Neural progenitor cell (in vitro differentiated cells): ENCODE results near the gene MME. TPM values are rescaled to one million over a fixed set of nuclear protein-coding genes. Genes with fewer than 3 reads are reported as not detected.
A peak's percentile ranks its signal among the peaks of the same experiment; 100 is the strongest.

Source experiments
- DNase-seq: peaks from one replicate; pipeline ENCODE4 v3.0.0-alpha.2; 2016; ENCODE audit warnings: low spot score
- H2AFZ ChIP-seq: fragments of 200-600 bp; sonication (generic); replicated peaks from 2 replicates; pipeline ENCODE4 v1.6.1; 2016; ENCODE audit warnings: antibody characterized with exemption
- H3F3A ChIP-seq: fragments of 200-600 bp; sonication (generic); 2 replicates; pipeline ENCODE4 v1.6.1; 2016; ENCODE audit warnings: antibody characterized with exemption, low read depth
- H3K27ac ChIP-seq: fragments of 200-600 bp; sonication (generic); 2 replicates; pipeline ENCODE4 v1.5.1; 2016; ENCODE audit warnings: mild to moderate bottlenecking
- H3K27me3 ChIP-seq: fragments of 200-600 bp; sonication (generic); 2 replicates; pipeline ENCODE4 v1.6.1; 2016; ENCODE audit warnings: mild to moderate bottlenecking, moderate library complexity
- H3K36me3 ChIP-seq: fragments of 200-600 bp; sonication (generic); 2 replicates; pipeline ENCODE4 v1.5.1; 2016
- H3K4me1 ChIP-seq: fragments of 200-600 bp; sonication (generic); 2 replicates; pipeline ENCODE4 v1.6.1; 2016; ENCODE audit warnings: mixed run types
- H3K4me2 ChIP-seq: fragments of 200-600 bp; sonication (generic); 2 replicates; pipeline ENCODE4 v1.6.1; 2016
- H3K4me3 ChIP-seq: fragments of 200-600 bp; sonication (generic); 2 replicates; pipeline ENCODE4 v1.5.1; 2016
- H3K79me2 ChIP-seq: fragments of 200-600 bp; sonication (generic); 2 replicates; pipeline ENCODE4 v1.6.1; 2016; ENCODE audit warnings: low read depth
- H3K9ac ChIP-seq: fragments of 200-600 bp; sonication (generic); 2 replicates; pipeline ENCODE4 v1.6.1; 2016
- H3K9me3 ChIP-seq: fragments of 200-600 bp; sonication (generic); 2 replicates; pipeline ENCODE4 v1.5.1; 2016; ENCODE audit warnings: low read depth
- H4K20me1 ChIP-seq: fragments of 200-600 bp; sonication (generic); 2 replicates; pipeline ENCODE4 v1.6.1; 2016; ENCODE audit warnings: low read depth
- H3K27ac Mint-ChIP-seq: 3 replicates; pipeline ENCODE4 v1.8.0; 2021; ENCODE audit warnings: mixed read lengths
- H3K27me3 Mint-ChIP-seq: 2 replicates; pipeline ENCODE4 v1.8.0; 2022; ENCODE audit warnings: low read depth, mild to moderate bottlenecking, inconsistent platforms, moderate library complexity, mixed read lengths; ENCODE audit not compliant: insufficient read depth
- H3K36me3 Mint-ChIP-seq: 3 replicates; pipeline ENCODE4 v1.8.0; 2021; ENCODE audit warnings: mixed read lengths
- H3K4me1 Mint-ChIP-seq: 3 replicates; pipeline ENCODE4 v1.8.0; 2021; ENCODE audit warnings: mixed read lengths
- H3K4me3 Mint-ChIP-seq: 3 replicates; pipeline ENCODE4 v1.8.0; 2021; ENCODE audit warnings: mild to moderate bottlenecking, moderate library complexity, mixed read lengths
- H3K9me3 Mint-ChIP-seq: 3 replicates; pipeline ENCODE4 v1.8.0; 2020; ENCODE audit warnings: mixed read lengths
- CTCF ChIP-seq: fragments of 200-600 bp; sonication (generic); IDR thresholded peaks from 2 replicates; pipeline ENCODE4 v1.5.1; 2017; ENCODE audit warnings: antibody characterized with exemption, mild to moderate bottlenecking
- EZH2 ChIP-seq: fragments of 200-600 bp; sonication (generic); IDR thresholded peaks from 2 replicates; pipeline ENCODE4 v1.6.1; 2017; ENCODE audit warnings: antibody characterized with exemption, mild to moderate bottlenecking, moderate library complexity
- EZH2phosphoT487 ChIP-seq: fragments of 200-600 bp; sonication (generic); IDR thresholded peaks from 2 replicates; pipeline ENCODE4 v1.6.1; 2017; ENCODE audit warnings: antibody characterized with exemption
- total RNA-seq: library from RNA; depleted of rRNA; stranded (reverse); fragments of >200 nt; gene quantifications from 2 replicates; pipeline ENCODE4 v1.2.3, GENCODE V29; 2015; ENCODE audit warnings: low replicate concordance

MME gene
- total RNA-seq, 1 donor from 2014 or later, result 5.0 TPM

- Mint-ChIP-seq H3K36me3 (no peaks in the 10 kb centered on the region), H3K27ac (no peak overlapping the region), H3K9me3 (no peaks in the 10 kb centered on the region), H3K4me3 (peak overlapping the region; percentile 92), H3K4me1 (peaks cover 15% of the 10 kb centered on the region), H3K27me3 (peaks cover 13% of the 10 kb centered on the region)
- Histone ChIP-seq H3K9ac (peak overlapping the region; percentile 2), H3K9me3 (no peaks in the 10 kb centered on the region), H3K36me3 (no peaks in the 10 kb centered on the region), H3K27ac (no peak overlapping the region), H3K4me1 (peaks cover 2% of the 10 kb centered on the region), H3K79me2 (no peaks in the 10 kb centered on the region), H2AFZ (peak overlapping the region; percentile 100), H4K20me1 (no peaks in the 10 kb centered on the region), H3K4me3 (peak overlapping the region; percentile 86), H3K4me2 (peak overlapping the region; percentile 96), H3F3A (no peaks in the 10 kb centered on the region), H3K27me3 (peaks cover 47% of the 10 kb centered on the region)
- DNase-seq, result peak; percentile 6
- TF ChIP-seq EZH2phosphoT487 (no peak), EZH2 (no peak), CTCF (no peak)
Measured at GRCh38 chr3:155078711-155079467, 1.2 kb upstream of the MME start.

GRCh38 chr3:155079468-155079745 is 712 bp upstream of the MME start:
- Mint-ChIP-seq H3K4me1 (peaks cover 15% of the 10 kb centered on the region), H3K27ac (no peak overlapping the region), H3K27me3 (peaks cover 13% of the 10 kb centered on the region), H3K9me3 (no peaks in the 10 kb centered on the region), H3K36me3 (no peaks in the 10 kb centered on the region), H3K4me3 (peak overlapping the region; percentile 92)
- Histone ChIP-seq H3K79me2 (no peaks in the 10 kb centered on the region), H3K27me3 (peaks cover 47% of the 10 kb centered on the region), H3F3A (no peaks in the 10 kb centered on the region), H2AFZ (peak overlapping the region; percentile 100), H3K4me3 (peak overlapping the region; percentile 86), H3K36me3 (no peaks in the 10 kb centered on the region), H3K9ac (no peak overlapping the region), H3K9me3 (no peaks in the 10 kb centered on the region), H3K27ac (no peak overlapping the region), H3K4me1 (peaks cover 2% of the 10 kb centered on the region), H4K20me1 (no peaks in the 10 kb centered on the region), H3K4me2 (peak overlapping the region; percentile 96)
- DNase-seq, result peak; percentile 52
- peak; percentile 34 for TF ChIP-seq CTCF
- TF ChIP-seq EZH2, result no peak
- no peak for TF ChIP-seq EZH2phosphoT487

- H3K27ac ChIP-seq, result no peak overlapping the region
- peaks cover 13% of the 10 kb centered on the region for H3K27me3 Mint-ChIP-seq
Measured at GRCh38 chr3:155080692-155081091, 573 bp downstream of the MME start.

More at GRCh38 chr3:155080692-155081091, 573 bp downstream of the MME start:
- H3K27ac Mint-ChIP-seq, result no peak overlapping the region
- H3K9me3 Mint-ChIP-seq, result no peaks in the 10 kb centered on the region
- Histone ChIP-seq H3K4me2 (peak overlapping the region; percentile 96), H3K4me3 (peak overlapping the region; percentile 86), H3K4me1 (peaks cover 2% of the 10 kb centered on the region), H2AFZ (no peak overlapping the region), H3K79me2 (no peaks in the 10 kb centered on the region), H3F3A (no peaks in the 10 kb centered on the region), H3K9me3 (no peaks in the 10 kb centered on the region), H3K9ac (no peak overlapping the region), H4K20me1 (no peaks in the 10 kb centered on the region), H3K27me3 (peaks cover 47% of the 10 kb centered on the region), H3K36me3 (no peaks in the 10 kb centered on the region)
- peak overlapping the region; percentile 92 for H3K4me3 Mint-ChIP-seq
- DNase-seq, result no peak
- H3K36me3 Mint-ChIP-seq, result no peaks in the 10 kb centered on the region
- no peak for TF ChIP-seq CTCF
- TF ChIP-seq EZH2phosphoT487, result peak; percentile 7
- TF ChIP-seq EZH2, result no peak
- H3K4me1 Mint-ChIP-seq, result peaks cover 15% of the 10 kb centered on the region
